COR-L47 (cell line): ENCODE measurements around the gene INPP5A.
"Not testable (repeated sequence)": the region's sequence is repeated elsewhere in the genome, so short reads cannot be mapped to it uniquely, and the experiment has no call there.

Experiments used
- DNase-seq: peaks from one replicate; lab custom pipeline; 2025; lab: John Stamatoyannopoulos, UW

The INPP5A gene

DNA sequence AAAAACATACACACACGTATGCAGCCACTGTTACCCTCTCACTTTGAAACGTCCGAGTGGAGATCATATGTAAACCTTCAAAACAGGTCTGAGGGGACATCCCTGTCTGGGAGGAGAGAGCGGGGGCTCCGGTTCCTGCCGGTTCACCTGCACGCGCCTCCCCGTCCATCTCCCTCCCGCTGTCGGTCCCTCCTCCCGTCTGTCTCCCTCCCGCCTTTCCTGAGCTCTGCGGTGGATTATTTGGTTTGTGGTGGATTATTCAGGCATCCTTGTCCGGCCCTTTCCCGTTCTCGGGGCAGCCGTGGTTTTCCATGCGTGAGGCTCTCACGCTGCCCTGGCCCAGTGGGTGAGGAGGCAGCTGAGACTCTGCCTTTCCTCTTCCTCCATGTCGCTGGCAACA lies 188.6 kb downstream of the INPP5A start:
- no peak for DNase-seq

DNA sequence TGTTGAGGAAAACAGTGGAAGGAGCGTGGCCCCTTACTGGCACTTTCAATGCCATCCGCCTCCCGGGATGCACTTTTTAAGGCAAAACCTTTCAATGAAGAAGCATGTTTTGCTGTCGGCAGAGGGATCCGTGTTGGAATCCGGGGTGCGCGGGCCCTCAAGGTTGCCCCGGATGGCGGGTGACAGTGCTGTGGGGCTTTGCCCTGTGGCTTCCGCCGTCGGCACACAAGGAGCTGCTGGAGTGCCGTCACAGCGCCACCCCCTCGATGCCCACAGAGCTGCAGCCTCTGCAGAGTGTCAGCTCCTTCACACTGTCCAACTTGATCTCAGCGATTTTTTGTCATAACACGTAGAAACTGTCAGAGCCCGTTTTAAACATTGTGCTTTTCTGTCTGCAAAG lies 189.4 kb downstream of the INPP5A start:
- DNase-seq: no peak

DNA sequence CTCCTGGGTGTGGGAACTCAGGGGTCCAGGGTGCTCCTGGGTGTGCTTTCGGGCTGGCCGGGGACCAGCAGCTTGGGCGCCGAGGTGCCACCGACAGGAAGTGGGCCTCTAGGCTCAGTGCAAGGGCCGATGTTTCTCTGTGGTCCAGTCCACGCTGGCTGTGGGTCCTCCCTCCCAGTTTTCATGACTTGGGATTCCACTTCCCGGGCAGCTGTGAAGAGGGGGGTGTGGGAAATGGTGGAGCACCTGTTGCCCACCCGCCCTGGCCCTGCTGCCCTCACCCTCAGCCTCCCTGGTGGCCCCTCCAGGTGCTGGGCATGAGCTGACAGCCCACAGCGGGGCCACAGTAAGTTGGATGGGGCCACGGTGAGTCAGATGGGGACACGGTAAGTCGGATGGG lies 189.8 kb downstream of the INPP5A start:
- DNase-seq: no peak

DNA sequence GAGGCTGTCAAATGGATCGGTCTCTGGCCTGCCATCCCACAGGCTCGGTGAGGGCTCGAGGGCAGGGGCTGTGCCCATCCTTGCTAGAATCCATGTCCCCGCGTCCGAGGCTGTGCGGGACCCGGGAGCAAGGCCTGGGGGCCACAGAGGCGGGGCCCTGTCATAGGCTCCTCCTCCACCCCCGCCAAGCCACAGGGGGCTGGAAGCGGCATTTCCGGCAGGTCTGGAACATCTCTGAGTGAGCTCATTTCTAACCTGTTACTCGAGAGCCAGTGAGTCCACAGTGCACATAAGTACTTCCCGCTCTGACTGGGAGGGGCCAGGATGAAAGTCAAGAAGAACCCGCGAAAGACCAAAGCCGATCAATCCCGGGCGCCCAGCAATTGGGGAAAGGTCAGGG lies 190.7 kb downstream of the INPP5A start:
- DNase-seq: no peak

DNA sequence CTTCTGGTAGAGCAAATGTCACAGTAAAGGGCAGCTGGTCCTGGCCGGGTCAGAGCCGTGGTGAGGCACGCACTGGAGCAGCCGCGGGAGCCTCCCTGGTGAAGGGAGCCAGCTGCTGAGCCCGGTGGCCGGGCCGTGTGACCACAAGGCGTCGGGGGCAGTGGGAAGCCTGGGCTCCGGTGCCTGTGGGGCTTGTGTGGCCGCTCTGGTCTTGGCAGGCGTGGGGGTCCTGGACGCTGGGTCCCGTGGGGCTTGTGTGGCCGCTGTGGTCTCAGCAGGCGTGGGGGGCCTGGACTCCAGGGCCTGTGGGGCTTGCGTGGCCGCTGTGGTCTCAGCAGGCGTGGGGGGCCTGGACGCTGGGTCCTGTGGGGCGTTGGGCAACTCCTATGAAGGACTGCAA lies 191.2 kb downstream of the INPP5A start:
- DNase-seq: no peak

DNA sequence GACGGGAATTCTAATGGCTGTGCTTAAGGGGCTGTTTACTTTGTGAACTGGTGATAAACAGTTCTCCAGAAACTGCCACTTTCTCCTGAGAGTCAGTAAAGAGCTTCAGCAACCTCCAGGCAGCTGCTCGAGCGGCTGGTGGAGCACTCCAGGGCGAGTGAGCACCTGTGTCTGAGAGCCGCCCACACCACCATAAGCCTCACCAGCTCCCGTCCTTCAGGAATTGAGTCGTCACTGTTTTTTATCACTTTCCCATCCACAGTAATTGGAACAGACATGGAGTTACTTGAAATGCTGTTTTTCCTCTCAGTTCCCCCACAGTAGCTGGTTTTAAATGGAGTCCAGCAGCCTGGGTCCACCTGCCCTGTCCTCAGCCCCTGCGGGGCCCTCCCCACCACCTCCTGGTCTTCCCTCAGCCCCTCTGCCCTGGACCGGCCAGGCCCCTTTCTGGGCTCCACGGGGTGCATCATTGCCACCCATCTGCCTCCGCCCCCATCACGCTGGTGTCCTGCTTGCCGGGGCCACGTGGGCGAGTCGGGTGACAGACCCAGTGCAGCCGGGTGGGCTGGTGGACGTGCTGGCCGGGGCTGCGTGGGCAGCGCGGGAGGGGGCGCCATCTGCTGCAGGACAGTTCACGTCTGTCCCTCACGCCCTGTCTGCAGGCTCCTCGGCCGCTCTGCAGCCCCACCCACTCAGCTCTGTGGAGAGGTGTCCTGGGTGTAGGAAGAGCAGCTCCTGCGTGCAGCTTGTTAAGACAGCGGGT lies 192.4 kb downstream of the INPP5A start:
- DNase-seq: no peak

DNA sequence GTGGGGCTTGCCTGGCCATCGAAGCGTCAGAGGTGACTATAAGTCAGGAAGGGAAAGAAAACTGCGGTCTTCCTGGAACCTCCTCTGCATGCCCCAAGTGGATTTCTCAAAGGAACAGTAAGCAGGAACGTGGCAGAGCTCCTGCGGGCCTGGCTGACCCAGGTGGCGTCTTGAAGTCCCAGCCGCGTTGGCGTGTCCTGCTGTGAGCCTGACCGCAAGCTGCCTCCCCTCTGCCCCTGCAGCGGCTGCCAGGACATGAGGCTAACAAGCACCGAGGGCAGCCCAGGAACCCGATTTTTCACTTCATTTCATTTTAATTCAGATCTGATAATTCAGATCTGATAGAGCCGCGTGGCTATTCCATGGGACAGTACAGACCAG lies 193.0 kb downstream of the INPP5A start:
- DNase-seq: no peak

DNA sequence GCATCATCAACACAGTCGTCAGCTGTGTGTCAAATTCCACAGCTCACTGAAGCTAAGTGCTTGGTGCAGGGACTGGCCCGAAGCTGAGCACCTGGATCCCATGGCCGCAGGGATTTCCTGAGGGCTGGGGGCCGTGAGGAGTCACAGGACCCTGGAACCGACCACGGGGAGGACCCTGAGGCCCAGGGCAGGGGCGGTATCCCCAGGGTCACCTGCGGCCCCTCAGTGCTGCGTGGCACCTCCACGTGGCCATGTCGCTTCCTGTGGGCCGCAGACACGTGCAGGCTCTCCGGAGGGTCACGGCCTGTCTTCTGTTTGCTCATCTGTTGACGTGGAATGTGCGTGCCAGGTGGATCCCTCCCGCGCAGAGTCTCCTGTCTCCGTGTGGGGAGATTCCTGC lies 194.9 kb downstream of the INPP5A start:
- no peak for DNase-seq

DNA sequence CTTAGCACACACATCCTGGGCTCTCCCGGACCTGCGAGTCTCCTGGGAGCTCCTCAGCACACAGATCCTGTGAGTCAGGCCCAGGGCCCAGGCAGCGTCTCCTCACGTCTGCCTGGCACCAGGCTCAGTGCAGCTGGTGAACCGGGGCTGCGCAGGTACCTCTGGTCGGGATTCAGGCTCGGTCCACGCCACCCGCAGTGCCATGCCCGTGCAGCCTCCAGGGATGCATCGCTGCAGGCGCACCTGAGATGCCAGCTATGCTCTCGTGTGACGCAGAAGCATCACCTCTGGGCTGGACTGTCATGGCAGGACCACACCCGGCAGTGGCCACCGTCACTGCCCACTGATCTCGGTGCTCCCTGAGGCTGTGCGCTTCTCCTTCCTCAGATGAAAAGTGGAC lies 196.3 kb downstream of the INPP5A start:
- no peak for DNase-seq

DNA sequence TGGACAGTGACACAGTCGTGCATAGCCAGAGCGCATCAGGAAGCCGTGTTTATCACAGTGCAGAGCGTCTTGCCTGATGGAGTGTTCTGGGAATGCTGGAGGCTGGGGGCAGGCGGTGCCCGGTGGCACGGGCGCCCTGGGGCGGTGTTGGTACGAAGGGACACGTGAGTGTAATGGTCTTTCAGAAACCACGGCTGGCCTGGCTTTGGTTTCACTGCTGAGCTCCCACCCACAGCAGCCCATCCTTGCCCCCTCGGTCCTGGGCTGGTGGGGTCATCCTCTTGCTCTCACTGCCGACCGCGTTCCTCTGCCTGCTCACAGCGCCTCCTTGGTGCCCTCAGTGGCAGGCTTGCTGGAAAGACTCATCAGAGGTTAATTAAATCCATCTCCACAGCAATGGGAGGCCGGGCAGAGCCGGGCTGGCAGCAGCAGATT lies 197.8 kb downstream of the INPP5A start:
- DNase-seq: no peak

DNA sequence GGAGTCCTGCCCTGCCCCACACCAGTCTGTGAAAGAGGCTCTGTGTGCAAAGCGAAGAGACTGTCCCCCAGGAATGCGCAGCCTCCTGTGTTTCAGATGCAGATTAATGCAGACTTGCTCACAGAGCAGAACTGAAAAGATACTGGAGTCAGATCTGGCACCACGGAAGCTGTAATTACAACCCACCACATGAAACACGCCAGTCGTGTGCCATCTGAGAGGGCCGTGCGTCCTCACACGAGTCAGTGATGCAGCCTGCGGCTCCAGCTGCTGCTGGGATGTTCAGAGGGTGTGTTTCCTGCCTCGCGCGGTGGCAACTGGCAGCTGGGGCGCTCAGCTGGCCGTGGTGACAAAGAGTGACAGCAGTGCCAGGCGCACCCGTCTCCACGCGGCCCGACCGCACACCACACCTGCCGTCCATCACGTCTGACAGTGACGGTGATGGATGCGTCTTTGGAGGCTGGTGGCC lies 198.4 kb downstream of the INPP5A start:
- peak; percentile 21 for DNase-seq

DNA sequence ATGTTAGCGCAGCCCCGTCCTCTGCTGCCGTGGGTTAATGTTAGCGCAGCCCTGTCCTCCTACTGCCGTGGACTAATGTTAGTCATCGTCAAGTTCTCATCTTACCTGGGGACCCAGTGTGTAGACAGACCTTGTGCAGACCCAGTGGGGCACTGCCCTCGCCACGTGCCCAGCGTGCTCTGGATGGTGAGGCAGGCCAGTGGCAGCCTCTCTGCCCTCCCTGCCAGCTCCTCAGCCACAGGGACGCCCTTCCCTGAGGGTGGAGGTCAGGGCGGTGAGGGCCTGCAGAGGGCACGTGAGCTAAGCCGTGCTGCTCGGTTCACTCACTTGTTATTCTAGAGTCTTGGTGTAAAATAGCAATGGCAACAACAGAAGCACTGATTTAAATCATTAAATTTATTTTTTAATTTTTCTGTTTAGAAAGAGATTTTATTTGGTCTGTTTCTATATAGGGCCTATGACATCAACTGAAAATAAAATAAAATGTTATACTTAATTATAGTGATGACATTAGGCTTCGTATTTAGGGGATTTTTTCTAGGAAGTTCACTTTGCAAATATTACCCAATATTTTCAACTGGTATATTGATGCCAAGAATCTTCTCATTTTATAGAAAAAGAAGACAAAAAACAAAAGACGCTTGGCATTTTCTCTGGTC lies 199.9 kb downstream of the INPP5A start:
- no peak for DNase-seq

DNA sequence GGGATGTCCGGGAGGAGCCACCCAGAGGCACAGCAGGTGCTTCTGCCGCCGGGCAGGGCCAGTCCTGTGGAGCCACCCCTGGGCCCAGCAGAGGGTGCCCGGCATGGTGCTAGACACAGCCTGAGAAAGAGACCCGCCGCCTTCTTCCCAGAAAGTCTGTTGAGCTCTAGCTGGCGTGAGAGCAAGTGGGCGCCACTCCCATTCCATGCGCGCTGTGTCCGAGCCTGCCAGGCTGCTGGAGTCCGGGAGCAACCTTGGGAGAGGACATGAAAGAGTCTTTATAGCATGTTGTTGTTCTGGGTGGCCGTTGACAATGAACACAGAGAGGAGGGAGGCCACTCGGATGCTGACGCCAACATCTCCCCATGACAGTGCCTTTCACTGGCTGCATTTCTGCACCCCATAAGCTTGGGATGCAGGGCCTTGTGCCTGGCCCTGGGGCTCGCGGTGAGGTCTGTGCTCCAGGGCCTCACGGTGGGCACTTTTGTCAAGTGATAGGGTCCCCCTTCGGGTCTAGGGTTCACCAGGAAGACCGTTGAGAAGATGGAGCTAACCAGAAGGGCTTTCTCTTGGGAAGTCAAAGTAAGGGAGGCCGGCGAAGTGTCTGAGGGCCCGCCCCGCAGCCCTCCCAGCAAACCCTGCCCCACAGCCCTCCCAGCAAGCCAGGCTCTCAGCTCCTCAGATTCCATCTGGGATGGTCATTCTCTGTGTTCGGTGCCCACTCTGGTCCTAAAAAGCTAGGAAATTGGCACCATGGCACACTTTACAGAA lies 201.1 kb downstream of the INPP5A start:
- DNase-seq: no peak

DNA sequence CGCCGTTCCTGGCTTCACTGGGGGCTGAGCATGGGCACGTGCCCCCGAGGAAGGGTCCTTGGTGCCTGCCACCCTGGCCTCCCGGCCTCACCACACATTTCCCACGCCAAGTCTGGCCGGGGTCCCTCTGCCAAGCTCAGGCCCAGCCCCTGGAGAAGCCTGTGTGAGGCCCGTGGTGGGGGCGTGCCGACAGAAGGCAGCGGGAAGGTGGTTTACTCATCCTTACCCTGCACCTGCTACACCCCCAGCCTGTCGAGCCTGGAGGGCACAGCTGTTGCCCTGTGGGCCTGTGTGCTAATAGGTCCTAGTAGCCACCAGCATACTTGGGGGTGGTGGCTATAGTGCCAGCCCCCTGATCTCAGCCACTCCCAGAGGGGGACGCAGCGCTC lies 201.6 kb downstream of the INPP5A start:
- no peak for DNase-seq

DNA sequence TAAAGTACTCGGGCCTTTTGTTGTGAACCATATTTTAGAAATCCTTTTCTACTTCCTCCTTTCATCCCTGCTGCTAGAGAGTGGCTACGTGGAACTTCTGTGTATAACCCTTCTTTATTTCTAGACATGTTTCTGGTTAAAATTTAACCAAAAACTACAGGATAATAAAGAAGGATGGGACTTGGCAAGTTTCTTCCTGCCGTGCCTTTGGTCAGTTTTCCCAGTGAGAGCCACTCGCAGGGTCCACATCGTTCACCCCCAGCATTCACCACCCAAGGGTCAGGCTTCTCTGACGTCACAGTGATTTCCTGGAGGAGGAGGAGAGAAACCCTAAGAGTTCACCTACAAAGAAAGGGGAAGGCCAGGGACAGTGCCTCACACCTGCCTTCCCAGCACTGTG lies 203.0 kb downstream of the INPP5A start:
- DNase-seq: no peak

DNA sequence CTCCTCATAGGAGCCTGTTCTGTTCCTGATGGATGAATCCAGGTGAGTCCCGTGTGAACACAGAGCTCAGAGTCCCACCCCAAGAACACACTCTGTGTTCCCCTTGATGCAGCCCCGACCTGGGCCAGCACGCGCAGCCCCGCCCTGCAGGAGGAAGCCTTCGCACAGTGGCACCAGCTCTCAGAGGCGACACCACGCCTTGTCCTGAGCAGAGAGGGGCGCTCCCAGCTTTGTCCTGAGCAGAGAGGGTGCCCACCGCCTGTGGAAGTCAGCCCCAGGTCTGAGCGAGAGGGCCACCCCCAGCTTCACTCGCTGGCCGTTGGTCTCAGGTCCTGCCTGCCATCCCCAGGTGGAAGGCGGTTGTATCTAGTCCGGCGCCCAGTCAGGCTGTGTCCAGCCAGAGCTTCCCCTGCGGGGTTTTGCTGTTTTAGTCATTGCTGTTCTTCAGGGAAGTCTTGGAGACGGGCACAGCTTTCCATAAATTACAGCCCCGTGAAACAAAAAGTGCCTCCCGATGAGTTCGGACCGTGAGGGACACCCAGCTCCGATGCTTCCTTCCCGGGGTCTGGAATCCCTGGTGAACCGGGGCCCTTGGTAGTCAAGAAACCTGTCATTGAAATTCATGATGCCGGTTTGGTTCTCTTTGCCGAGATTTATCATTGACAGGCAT lies 204.7 kb downstream of the INPP5A start:
- no peak for DNase-seq

DNA sequence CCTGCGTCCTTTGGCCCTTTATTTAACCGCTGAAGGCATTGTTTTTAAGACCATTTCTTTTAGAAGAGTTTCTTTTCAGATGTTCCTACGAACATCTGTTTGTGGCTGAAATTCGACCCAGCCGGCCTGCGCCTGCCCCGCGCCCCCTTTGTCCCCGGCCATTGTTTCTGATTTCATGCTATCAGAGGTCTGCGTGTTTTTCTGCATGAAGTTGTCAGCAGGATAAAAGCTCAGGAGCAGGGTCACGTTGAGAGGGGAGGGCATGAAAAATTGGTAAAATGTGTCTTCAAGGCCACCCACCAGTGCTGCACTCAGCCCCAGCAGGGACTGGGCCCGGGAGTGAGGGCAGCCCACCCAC lies 205.2 kb downstream of the INPP5A start:
- DNase-seq: no peak

DNA sequence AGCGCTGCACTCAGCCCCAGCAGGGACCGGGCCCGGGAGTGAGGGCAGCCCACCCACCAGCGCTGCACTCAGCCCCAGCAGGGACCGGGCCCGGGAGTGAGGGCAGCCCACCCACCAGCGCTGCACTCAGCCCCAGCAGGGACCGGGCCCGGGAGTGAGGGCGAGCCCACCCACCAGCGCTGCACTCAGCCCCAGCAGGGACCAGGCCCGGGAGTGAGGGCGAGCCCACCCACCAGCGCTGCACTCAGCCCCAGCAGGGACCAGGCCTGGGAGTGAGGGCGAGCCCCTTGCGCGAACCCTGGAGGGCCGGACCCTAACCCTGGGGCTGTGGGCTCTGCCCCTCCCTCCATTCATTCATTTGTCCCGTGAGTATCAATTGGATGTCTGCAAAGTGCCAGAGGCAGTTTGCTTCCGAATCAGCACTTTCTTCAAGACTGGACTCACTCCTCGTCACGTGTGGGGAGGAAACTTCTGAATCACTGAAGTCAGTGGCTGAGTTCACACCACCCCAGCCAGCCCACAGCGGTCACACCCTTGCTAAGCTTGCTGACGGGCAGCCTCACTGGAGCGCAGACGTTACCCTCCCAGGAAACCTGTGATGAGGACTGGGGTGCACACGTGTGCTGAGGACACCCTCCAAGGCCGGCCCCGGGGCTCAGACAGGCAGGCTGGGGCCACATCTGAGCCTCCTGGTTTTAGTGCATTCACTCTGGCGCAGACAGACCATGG lies 205.8 kb downstream of the INPP5A start:
- not testable (repeated sequence) for DNase-seq

DNA sequence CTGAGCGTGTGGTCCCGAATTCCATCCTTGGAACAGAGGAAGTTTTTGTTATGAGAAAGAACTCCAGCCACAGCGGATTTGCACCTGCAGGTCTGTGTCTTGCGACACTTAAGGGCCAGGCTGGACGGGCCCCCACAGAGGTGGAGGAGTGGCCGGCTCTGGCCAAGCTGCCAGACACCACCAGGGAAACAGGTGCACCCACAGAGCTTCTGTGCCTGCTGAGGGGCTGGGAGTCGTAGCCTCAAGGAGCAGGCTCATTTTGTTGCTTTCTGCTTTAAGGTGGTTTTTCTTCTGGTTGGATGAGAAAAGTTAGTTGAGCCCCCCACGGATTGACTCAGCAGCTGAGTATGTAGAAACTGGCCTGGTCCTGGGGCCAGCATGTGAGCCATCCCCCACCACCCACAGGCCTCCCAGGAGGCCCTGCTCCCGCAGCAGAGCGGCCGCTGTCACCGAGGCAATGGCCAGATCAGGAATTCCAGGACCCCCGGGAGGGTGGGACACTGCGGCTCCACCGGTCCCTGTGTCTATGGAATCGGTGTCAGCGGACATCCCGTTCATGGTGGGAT lies 206.4 kb downstream of the INPP5A start:
- DNase-seq: no peak

DNA sequence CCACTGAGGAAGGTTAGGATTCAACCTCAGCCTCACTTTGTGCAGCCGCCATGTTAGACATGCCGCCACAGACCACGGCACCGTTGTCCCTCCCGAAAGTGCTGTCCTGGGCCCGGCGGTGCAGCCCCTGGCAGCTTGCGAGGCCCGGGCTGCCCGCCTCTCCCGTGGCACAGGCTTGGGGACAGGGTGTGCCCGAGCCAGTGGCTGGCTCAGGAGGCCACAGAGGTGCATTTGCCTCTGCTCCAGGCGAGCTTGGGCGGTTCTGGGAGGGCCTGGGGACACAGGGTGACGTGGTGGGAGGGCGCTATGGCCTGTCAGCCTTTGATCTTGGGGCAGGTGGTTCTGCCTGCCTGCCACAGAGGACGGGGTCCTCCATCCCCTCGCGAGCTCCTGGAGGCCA lies 207.3 kb downstream of the INPP5A start:
- no peak for DNase-seq

DNA sequence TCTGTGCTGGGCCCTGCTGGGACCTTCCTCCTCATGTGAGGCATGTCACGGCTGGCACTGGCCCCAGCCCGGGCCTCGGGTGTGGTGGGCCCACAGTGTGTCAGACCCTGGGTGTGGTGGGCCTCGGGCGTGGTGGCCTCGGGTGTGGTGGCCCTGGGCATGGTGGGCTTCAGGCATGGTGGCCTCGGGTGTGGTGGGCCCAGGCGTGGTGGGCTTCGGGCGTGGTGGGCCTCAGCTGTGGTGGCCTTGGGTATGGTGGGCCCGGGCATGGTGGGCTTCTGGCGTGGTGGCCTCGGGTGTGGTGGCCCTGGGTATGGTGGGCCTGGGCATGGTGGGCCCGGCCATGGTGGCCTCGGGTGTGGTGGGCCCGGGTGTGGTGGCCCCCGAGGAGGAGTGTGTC lies 207.9 kb downstream of the INPP5A start:
- no peak for DNase-seq

DNA sequence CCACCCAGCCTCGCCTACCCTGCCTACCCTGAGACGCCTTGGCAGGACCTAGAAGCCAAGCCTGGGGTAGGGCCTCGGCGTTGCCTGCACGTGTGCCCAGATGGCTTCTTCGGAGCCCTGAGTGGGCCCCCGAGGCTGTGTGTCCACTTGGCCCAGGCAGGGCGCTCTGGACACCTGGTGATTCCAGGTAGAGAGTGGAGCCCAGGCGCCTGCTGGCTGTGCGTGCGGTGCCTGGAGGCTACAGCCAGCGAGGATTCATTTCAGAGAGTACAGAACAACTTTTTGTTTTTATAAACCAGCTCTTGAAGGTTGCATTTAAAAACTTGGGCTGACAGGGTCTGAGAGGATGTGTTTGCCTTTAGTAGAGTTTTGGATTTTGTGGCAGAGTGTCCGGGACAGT lies 208.4 kb downstream of the INPP5A start:
- DNase-seq: no peak
